Measurements from ENCODE around the gene SLC18A3.

Gene SLC18A3

GRCh38 chr10:49596836-49597235 lies 13.3 kb upstream of the SLC18A3 start:
- no peak for DNase-seq

- no peak for DNase-seq
Observed at GRCh38 chr10:49597426-49598163, 12.5 kb upstream of the SLC18A3 start.

GRCh38 chr10:49598164-49598856 lies 11.8 kb upstream of the SLC18A3 start:
- no peak for DNase-seq

GRCh38 chr10:49598986-49599385 lies 11.1 kb upstream of the SLC18A3 start:
- DNase-seq: no peak

- no peak for DNase-seq
Observed at GRCh38 chr10:49599546-49599945, 10.6 kb upstream of the SLC18A3 start.

- DNase-seq: no peak
Observed at GRCh38 chr10:49600046-49600445, 10.1 kb upstream of the SLC18A3 start.

- no peak for DNase-seq
Observed at GRCh38 chr10:49600781-49601400, 9.2 kb upstream of the SLC18A3 start.

- no peak for DNase-seq
Observed at GRCh38 chr10:49601857-49602256, 8.3 kb upstream of the SLC18A3 start.

- DNase-seq: no peak
Observed at GRCh38 chr10:49602380-49603023, 7.6 kb upstream of the SLC18A3 start.

- peak; percentile 75 for DNase-seq
Observed at GRCh38 chr10:49605216-49605938, 4.7 kb upstream of the SLC18A3 start.

- DNase-seq: no peak
Observed at GRCh38 chr10:49605939-49606509, 4.1 kb upstream of the SLC18A3 start.

GRCh38 chr10:49606981-49607535 lies 3.1 kb upstream of the SLC18A3 start:
- no peak for DNase-seq

- DNase-seq: no peak
Observed at GRCh38 chr10:49608166-49609005, 1.7 kb upstream of the SLC18A3 start.

- DNase-seq: no peak
Observed at GRCh38 chr10:49609006-49609282, 1.2 kb upstream of the SLC18A3 start.

- DNase-seq: no peak
Observed at GRCh38 chr10:49609283-49610113, 612 bp upstream of the SLC18A3 start.

- DNase-seq: no peak
Observed at GRCh38 chr10:49610458-49611165, 502 bp downstream of the SLC18A3 start.

- DNase-seq: no peak
Observed at GRCh38 chr10:49611166-49611815, 1.2 kb downstream of the SLC18A3 start.

GRCh38 chr10:49611816-49612512 lies 1.9 kb downstream of the SLC18A3 start:
- no peak for DNase-seq
